K562 (cell line): ENCODE data around the gene FBXO48. TPM values are rescaled to one million over a fixed set of nuclear protein-coding genes. Genes with fewer than 3 reads are reported as not detected.

Experiments
- ATAC-seq: fragments of 200-7000 bp; cut with Tn5 transposase; 3 replicates; pipeline ENCODE4 v1.9.1; 2020; ENCODE audit warnings: moderate library complexity
- BruUV-seq: library from RNA; stranded (reverse); fragments of 400-500 nt; replicated peaks from 2 replicates; lab custom pipeline; 2021; lab: Mats Ljungman, UMichigan
- CTCF ChIA-PET: fragments of 300-600 bp; formaldehyde crosslinking; extraction: SDS; loops from one replicate; lab custom pipeline; 2021; ENCODE audit warnings: low intra/inter-chr PET ratio; lab: Yijun Ruan, JAX
- POLR2A ChIA-PET: fragments of 300-600, 350-650 bp; sonication (Branson Sonifier 250); formaldehyde crosslinking; extraction: SDS; loops from one replicate; lab custom pipeline; 2021; ENCODE audit warnings: antibody characterized with exemption, inconsistent platforms; lab: Yijun Ruan, JAX
- DNase-seq, 4 experiments: peaks; one replicate each; pipeline versions ENCODE4 v3.0.0 to v3.0.0-alpha.2; 2011 to 2018; ENCODE audit warnings: low spot score in 3 of 4, mixed read lengths in 3 of 4; ENCODE audit errors: extremely low read depth in 1 of 4
- FAIRE-seq: peaks from 2 replicates; lab custom pipeline; 2011; peaks lifted over from hg19 to GRCh38; lab: Jason Lieb, UNC
- H2AFZ ChIP-seq: 2 replicates; pipeline ENCODE4 v1.6.0; 2011; ENCODE audit warnings: low read depth, low read length, control low read depth, inconsistent platforms
- H3K27ac ChIP-seq: fragments of 200-600 bp; 3 replicates; pipeline ENCODE4 v1.8.0; 2011; ENCODE audit warnings: low read depth, mild to moderate bottlenecking, control low read depth, inconsistent platforms, low read length, moderate library complexity, mixed read lengths; ENCODE audit errors: extremely low read depth
- H3K27me3 ChIP-seq, 2 experiments: fragments of 300-600 bp in 1 of 2; 2 replicates in 1 of 2; 3 replicates in 1 of 2; pipeline versions ENCODE4 v1.6.0 to v1.8.0; 2011; ENCODE audit warnings: inconsistent platforms in 2 of 2, low read length in 2 of 2, mild to moderate bottlenecking in 1 of 2, mixed read lengths in 1 of 2, moderate library complexity in 1 of 2; ENCODE audit not compliant: control insufficient read depth in 2 of 2, insufficient read depth in 2 of 2
- H3K36me3 ChIP-seq: fragments of 300-600 bp; 3 replicates; pipeline ENCODE4 v1.8.0; 2011; ENCODE audit warnings: mild to moderate bottlenecking, low read length, inconsistent platforms; ENCODE audit not compliant: control insufficient read depth, insufficient read depth
- H3K4me1 ChIP-seq, 2 experiments: fragments of 200-600 bp in 1 of 2; replicated peaks in 1 of 2; 2 replicates in 1 of 2; 3 replicates in 1 of 2; pipeline versions ENCODE4 v1.5.1 to v1.8.0; 2011; ENCODE audit warnings: inconsistent platforms in 2 of 2, low read length in 2 of 2, mild to moderate bottlenecking in 1 of 2, mixed read lengths in 1 of 2, moderate library complexity in 1 of 2; ENCODE audit not compliant: control insufficient read depth in 2 of 2, insufficient read depth in 2 of 2
- H3K4me2 ChIP-seq: 2 replicates; pipeline ENCODE4 v1.6.1; 2011; ENCODE audit warnings: low read length, control low read depth, inconsistent platforms, mixed read lengths; ENCODE audit not compliant: insufficient read depth
- H3K4me3 ChIP-seq: fragments of 200-600 bp; sonication (generic), shearing (Covaris generic); 2 replicates; pipeline ENCODE4 v1.5.1; 2016; ENCODE audit warnings: control low read depth, inconsistent platforms
- H3K79me2 ChIP-seq: fragments of 200-600 bp; 3 replicates; pipeline ENCODE4 v1.8.0; 2011; ENCODE audit warnings: low read length, inconsistent platforms; ENCODE audit not compliant: control insufficient read depth, insufficient read depth
- H3K9ac ChIP-seq, 2 experiments: 2 replicates each; pipeline versions ENCODE4 v1.6.0 to v1.6.1; 2011; ENCODE audit warnings: low read depth in 2 of 2, low read length in 2 of 2, control low read depth in 1 of 2, inconsistent platforms in 1 of 2, mild to moderate bottlenecking in 1 of 2, mixed read lengths in 1 of 2; ENCODE audit not compliant: insufficient read depth in 1 of 2
- H3K9me1 ChIP-seq: one replicate; pipeline ENCODE4 v1.6.0; 2011; ENCODE audit warnings: inconsistent platforms, mild to moderate bottlenecking, low read length, moderate library complexity; ENCODE audit not compliant: control insufficient read depth, insufficient read depth
- H3K9me3 ChIP-seq: replicated peaks from 2 replicates; pipeline ENCODE4 v1.5.1; 2011; ENCODE audit warnings: low read depth, low read length, inconsistent platforms; ENCODE audit not compliant: control insufficient read depth, insufficient read depth
- H4K20me1 ChIP-seq: replicated peaks from 2 replicates; pipeline ENCODE4 v1.6.1; 2011; ENCODE audit warnings: low read length, inconsistent platforms, mixed read lengths; ENCODE audit not compliant: control insufficient read depth, insufficient read depth
- ARID1B ChIP-seq: fragments of 450-650 bp; IDR thresholded peaks from 2 replicates; pipeline ENCODE4 v1.6.1; 2016; ENCODE audit warnings: antibody characterized with exemption, mild to moderate bottlenecking, inconsistent platforms
- CBFA2T3 ChIP-seq: fragments of 450-650 bp; IDR thresholded peaks from 2 replicates; pipeline ENCODE4 v1.6.1; 2017
- HMBOX1 ChIP-seq: sonication (generic); IDR thresholded peaks from 2 replicates; pipeline ENCODE4 v1.6.1; 2016
- HMG20A ChIP-seq: fragments of 450-650 bp; formaldehyde crosslinking; conservative IDR thresholded peaks from 2 replicates; pipeline ENCODE4 v1.4.0; 2020; ENCODE audit warnings: mild to moderate bottlenecking, mixed read lengths
- NR2F6 ChIP-seq: fragments of 450-650 bp; formaldehyde crosslinking; IDR thresholded peaks from 2 replicates; pipeline ENCODE4 v1.4.0; 2020; ENCODE audit warnings: mild to moderate bottlenecking
- SOX6 ChIP-seq: fragments of 450-650 bp; IDR thresholded peaks from 2 replicates; pipeline ENCODE4 v1.6.1; 2014; ENCODE audit warnings: mild to moderate bottlenecking
- ZNF740 ChIP-seq, 3 experiments: fragments of 200-800 bp in 1 of 3; sonication (Bioruptor generic) in 1 of 3; sonication (generic) in 1 of 3; formaldehyde crosslinking in 1 of 3; IDR thresholded peaks; 2 replicates each; pipeline versions ENCODE4 v1.6.1 to v1.8.0; 2016 to 2022; ENCODE audit warnings: mild to moderate bottlenecking in 2 of 3, missing compliant biosample characterization in 2 of 3, missing genetic modification characterization in 2 of 3, missing genetic modification reagents in 1 of 3
- WGBS: fragments of 100-300 bp; shearing (Covaris generic); methylation state at CpG from one replicate; pipeline ENCODE4 v1.1.6; 2016; ENCODE audit warnings: low coverage, mixed read lengths; ENCODE audit not compliant: insufficient coverage; ENCODE audit errors: missing lambda C conversion rate; 5-methylcytosine and 5-hydroxymethylcytosine counted together
- in situ Hi-C: fragments of 300-500 bp; cut with MboI; formaldehyde crosslinking; loops from 4 replicates; pipeline ENCODE4 v1.15.0; 2018; ENCODE audit warnings: inconsistent platforms, mixed read lengths
- intact Hi-C: fragments of 100-400 bp; cut with micrococcal nuclease; formaldehyde crosslinking; loops from 2 replicates; pipeline ENCODE4 v1.14.2; 2022
- polyA plus RNA-seq, 8 experiments: library from polyadenylated mRNA; depleted of rRNA in 4 of 8; stranded (reverse) in 5 of 8; unstranded in 3 of 8; fragments of >200 nt; fragmentation: Nextera tagmentation in 2 of 8; fragmentation: Illumina TruSeq in 1 of 8; extraction: Ambion mirVana in 2 of 8; extraction: Trizol in 1 of 8; gene quantifications; 2 replicates each; pipeline versions ENCODE4 v1.2.1 to v1.2.3, GENCODE V29; 2011 to 2014; ENCODE audit warnings: inconsistent platforms in 1 of 8, missing spikeins in 1 of 8
- total RNA-seq, 7 experiments: library from RNA; depleted of rRNA in 6 of 7; stranded (reverse); fragments of >200 nt in 6 of 7; fragmentation: Illumina TruSeq in 2 of 7; extraction: Trizol in 2 of 7; gene quantifications; 2 replicates each; pipeline versions ENCODE4 v1.2.1 to v1.2.3, GENCODE V29; 2011 to 2021; ENCODE audit warnings: low replicate concordance in 1 of 7
- TF ChIP-seq, protein P1 (sequence below): fragments of 250-450 bp; sonication (Bioruptor Pico); IDR thresholded peaks from 2 replicates; pipeline ENCODE4 v1.5.0; 2020; ENCODE audit warnings: mild to moderate bottlenecking

FBXO48 gene
- total and polyA plus RNA-seq, 9 of the 15 experiments (the other 6 are each of a cell fraction or from before 2014, with no cell fraction given) = 0.36 to 1.8 (median 0.73) TPM

- TF ChIP-seq, protein P1, sequence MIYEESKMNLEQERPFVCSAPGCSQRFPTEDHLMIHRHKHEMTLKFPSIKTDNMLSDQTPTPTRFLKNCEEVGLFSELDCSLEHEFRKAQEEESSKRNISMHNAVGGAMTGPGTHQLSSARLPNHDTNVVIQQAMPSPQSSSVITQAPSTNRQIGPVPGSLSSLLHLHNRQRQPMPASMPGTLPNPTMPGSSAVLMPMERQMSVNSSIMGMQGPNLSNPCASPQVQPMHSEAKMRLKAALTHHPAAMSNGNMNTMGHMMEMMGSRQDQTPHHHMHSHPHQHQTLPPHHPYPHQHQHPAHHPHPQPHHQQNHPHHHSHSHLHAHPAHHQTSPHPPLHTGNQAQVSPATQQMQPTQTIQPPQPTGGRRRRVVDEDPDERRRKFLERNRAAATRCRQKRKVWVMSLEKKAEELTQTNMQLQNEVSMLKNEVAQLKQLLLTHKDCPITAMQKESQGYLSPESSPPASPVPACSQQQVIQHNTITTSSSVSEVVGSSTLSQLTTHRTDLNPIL (CRISPR knock-in tag) = no peak
Observed at GRCh38 chr2:68482296-68482820, 15.3 kb upstream of the FBXO48 start (continued).

GRCh38 chr2:68478688-68479087 is 11.6 kb upstream of the FBXO48 start:
- in situ Hi-C loops = loop anchor here (25.0 kb wide), 1 partner anchor 159 kb away; the partner anchor contains the start of gene PROKR1
- no peak for ATAC-seq
- no peak overlapping the region for H2AFZ ChIP-seq
- no peaks in the 10 kb centered on the region for H3K27me3 ChIP-seq
- ChIA-PET CTCF (no interaction called here), POLR2A (interaction anchor here (1.7 kb wide), 1 partner anchor 9 kb away, joined by 6 read pairs; no protein-coding TSS in a partner anchor)
- intact Hi-C loops = no loop called here
- H3K4me1 ChIP-seq = peaks cover 0 to 3% of the 10 kb centered on the region in 2 experiments; a peak in 3 of 5 replicates
- peak in 1 of 4 experiments; percentile 20 for DNase-seq
- no peaks in the 10 kb centered on the region for H3K9me3 ChIP-seq
- H3K4me2 ChIP-seq = no peak overlapping the region
- WGBS = 46% methylated on average over 1 of the region's 1 CpG
- no TSS peak for BruUV-seq
- FAIRE-seq = peak; percentile 49
- no peak overlapping the region for H3K9ac ChIP-seq
- H3K9me1 ChIP-seq = no peaks in the 10 kb centered on the region
- no peak overlapping the region for H3K27ac ChIP-seq
- H3K36me3 ChIP-seq = no peaks in the 10 kb centered on the region
- no peak overlapping the region for H3K4me3 ChIP-seq
- H4K20me1 ChIP-seq = no peaks in the 10 kb centered on the region
- H3K79me2 ChIP-seq = no peaks in the 10 kb centered on the region
- TF ChIP-seq ARID1B (peak; percentile 30; the same call in 1 of the 2 replicates), NR2F6 (no peak), SOX6 (0 out of 2 replicates have a peak, but pooled peaks have one; percentile 45), CBFA2T3 (peak; percentile 51; the same call in 1 of the 2 replicates), HMG20A (CRISPR knock-in tag) (no peak), HMBOX1 (0 out of 2 replicates have a peak, but pooled peaks have one; percentile 18), ZNF740 (CRISPR knock-in tag; IDR thresholded peaks at IDR 0.05) (no peak), ZNF740 (tag; IDR thresholded peaks at IDR 0.05) (no peak)
